Mesenchymal stem cell (in vitro differentiated cells and primary cell): ENCODE data around the gene RSRC2.
A peak's percentile ranks its signal among the peaks of the same experiment; 100 is the strongest.

Experiments
- DNase-seq: peaks from one replicate; pipeline ENCODE4 v3.0.0-alpha.2; 2013
- H2AFZ ChIP-seq: one replicate; pipeline ENCODE4 v1.6.1; 2013; ENCODE audit warnings: low read depth, mild to moderate bottlenecking, control low read depth, inconsistent platforms, low read length, moderate library complexity
- H2AK5ac ChIP-seq: 2 replicates; pipeline ENCODE4 v1.6.1; 2013; ENCODE audit warnings: low read length, moderate library complexity, mild to moderate bottlenecking, inconsistent platforms; ENCODE audit not compliant: severe bottlenecking
- H2BK120ac ChIP-seq: one replicate; pipeline ENCODE4 v1.6.1; 2013; ENCODE audit warnings: low read depth, mild to moderate bottlenecking, inconsistent platforms, low read length, moderate library complexity
- H2BK12ac ChIP-seq, 2 experiments: one replicate each; pipeline ENCODE4 v1.6.1; 2013; ENCODE audit warnings: inconsistent platforms in 2 of 2, low read length in 2 of 2, mild to moderate bottlenecking in 2 of 2, moderate library complexity in 2 of 2, control low read depth in 1 of 2
- H2BK15ac ChIP-seq: one replicate; pipeline ENCODE4 v1.6.1; 2013; ENCODE audit warnings: mild to moderate bottlenecking, low read depth, inconsistent platforms; ENCODE audit not compliant: poor library complexity, severe bottlenecking
- H2BK5ac ChIP-seq: 2 replicates; pipeline ENCODE4 v1.6.1; 2013; ENCODE audit warnings: low read depth, mild to moderate bottlenecking, low read length, control low read depth, inconsistent platforms; ENCODE audit not compliant: poor library complexity, severe bottlenecking
- H3K14ac ChIP-seq, 2 experiments: one replicate each; pipeline ENCODE4 v1.6.1; 2013; ENCODE audit warnings: inconsistent platforms in 2 of 2, low read length in 2 of 2, control low read depth in 1 of 2, mild to moderate bottlenecking in 1 of 2, moderate library complexity in 1 of 2
- H3K18ac ChIP-seq, 2 experiments: one replicate each; pipeline ENCODE4 v1.6.1; 2013; ENCODE audit warnings: inconsistent platforms in 2 of 2, low read length in 2 of 2, control low read depth in 1 of 2, low read depth in 1 of 2, mild to moderate bottlenecking in 1 of 2
- H3K23ac ChIP-seq, 2 experiments: one replicate each; pipeline ENCODE4 v1.6.1; 2013; ENCODE audit warnings: inconsistent platforms in 2 of 2, low read length in 2 of 2, mild to moderate bottlenecking in 2 of 2, moderate library complexity in 2 of 2, control low read depth in 1 of 2
- H3K27ac ChIP-seq: 2 replicates; pipeline ENCODE4 v1.5.1; 2013; ENCODE audit warnings: mild to moderate bottlenecking, moderate library complexity, low read length, control low read depth, inconsistent platforms; ENCODE audit not compliant: poor library complexity, severe bottlenecking
- H3K27me3 ChIP-seq, 2 experiments: 2 replicates each; pipeline versions ENCODE4 v1.6.1 to v1.7.0; 2013; ENCODE audit warnings: low read length in 2 of 2, mild to moderate bottlenecking in 2 of 2, moderate library complexity in 2 of 2, control low read depth in 1 of 2, inconsistent platforms in 1 of 2; ENCODE audit not compliant: control insufficient read depth in 1 of 2, insufficient read depth in 1 of 2
- H3K36me3 ChIP-seq, 2 experiments: 2 replicates each; pipeline versions ENCODE4 v1.6.1 to v1.7.0; 2013; ENCODE audit warnings: low read length in 2 of 2, control low read depth in 1 of 2, inconsistent platforms in 1 of 2, low read depth in 1 of 2, mild to moderate bottlenecking in 1 of 2; ENCODE audit not compliant: insufficient read depth in 2 of 2, control insufficient read depth in 1 of 2
- H3K4ac ChIP-seq, 2 experiments: one replicate each; pipeline ENCODE4 v1.6.1; 2013; ENCODE audit warnings: inconsistent platforms in 2 of 2, low read length in 2 of 2, mild to moderate bottlenecking in 2 of 2, moderate library complexity in 2 of 2, control low read depth in 1 of 2, low read depth in 1 of 2
- H3K4me1 ChIP-seq: 2 replicates; pipeline ENCODE4 v1.6.1; 2013; ENCODE audit warnings: low read depth, low read length, control low read depth; ENCODE audit not compliant: control insufficient read depth, insufficient read depth
- H3K4me2 ChIP-seq: 2 replicates; pipeline ENCODE4 v1.6.1; 2013; ENCODE audit warnings: low read length, mild to moderate bottlenecking, inconsistent platforms; ENCODE audit not compliant: poor library complexity, severe bottlenecking
- H3K4me3 ChIP-seq, 2 experiments: 2 replicates each; pipeline versions ENCODE4 v1.5.1 to v1.7.0; 2013; ENCODE audit warnings: low read length in 2 of 2, mild to moderate bottlenecking in 2 of 2, control low read depth in 1 of 2, low read depth in 1 of 2; ENCODE audit not compliant: insufficient read depth in 1 of 2
- H3K79me1 ChIP-seq: replicated peaks from 2 replicates; pipeline ENCODE4 v1.6.1; 2013; ENCODE audit warnings: mild to moderate bottlenecking, control low read depth, low read length, inconsistent platforms; ENCODE audit not compliant: poor library complexity, severe bottlenecking
- H3K9ac ChIP-seq: 2 replicates; pipeline ENCODE4 v1.7.0; 2013; ENCODE audit warnings: mild to moderate bottlenecking, low read length, moderate library complexity
- H3K9me3 ChIP-seq: 2 replicates; pipeline ENCODE4 v1.7.0; 2013; ENCODE audit warnings: mild to moderate bottlenecking, low read length; ENCODE audit not compliant: control insufficient read depth
- H4K8ac ChIP-seq: one replicate; pipeline ENCODE4 v1.6.1; 2013; ENCODE audit warnings: inconsistent platforms, mild to moderate bottlenecking, low read length, moderate library complexity
- H4K91ac ChIP-seq: one replicate; pipeline ENCODE4 v1.6.1; 2013; ENCODE audit warnings: mild to moderate bottlenecking, low read length, inconsistent platforms
- WGBS: methylation state at CpG from one replicate; pipeline ENCODE4 v1.1.7; 2013; ENCODE audit warnings: mixed read lengths; 5-methylcytosine and 5-hydroxymethylcytosine counted together

RSRC2 gene

DNA sequence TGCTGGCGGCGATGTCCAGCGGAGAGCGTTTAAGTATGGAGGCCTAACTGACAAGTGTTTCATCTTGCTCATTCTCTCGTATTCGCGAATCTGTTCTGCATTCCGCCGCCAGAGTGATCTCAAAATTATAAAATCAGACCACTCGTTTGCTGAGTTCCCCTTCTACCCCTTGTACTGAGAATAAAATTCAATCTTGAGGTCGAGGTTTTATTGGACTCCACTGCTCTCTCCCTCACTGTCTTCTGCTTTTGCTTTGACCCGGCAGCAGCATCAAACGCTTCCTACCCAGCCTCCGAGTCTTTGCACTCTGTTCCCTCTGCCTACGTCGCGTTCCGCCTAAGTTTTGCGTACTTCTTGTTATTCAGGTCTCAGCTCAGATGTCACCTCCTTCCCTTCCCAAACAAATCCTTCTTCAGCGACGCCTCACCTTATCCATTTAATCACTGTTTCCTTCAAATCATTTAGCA lies 775 bp upstream of the RSRC2 start:
- Histone ChIP-seq H2BK120ac (no peak overlapping the region), H3K4me2 (peak overlapping the region; percentile 97), H2BK5ac (no peak overlapping the region), H3K4ac (peak overlapping the region in 1 of 2 experiments; percentile 68), H4K91ac (no peak overlapping the region), H2BK12ac (no peak overlapping the region), H3K79me1 (peaks cover 6% of the 10 kb centered on the region), H3K36me3 (peaks cover 3 to 29% of the 10 kb centered on the region in 2 experiments), H2AK5ac (no peak overlapping the region), H3K4me3 (peak overlapping the region; percentile 78 to 95), H3K4me1 (peaks cover 3% of the 10 kb centered on the region), H2AFZ (peak overlapping the region; percentile 89), H3K18ac (peak overlapping the region in 1 of 2 experiments; percentile 85), H2BK15ac (no peak overlapping the region), H4K8ac (no peak overlapping the region), H3K14ac (peak overlapping the region in 1 of 2 experiments; percentile 27), H3K27me3 (no peaks in the 10 kb centered on the region), H3K23ac (peak overlapping the region in 1 of 2 experiments; percentile 48), H3K9me3 (no peaks in the 10 kb centered on the region), H3K9ac (peak overlapping the region; percentile 100), H3K27ac (peak overlapping the region; percentile 49)
- DNase-seq, result no peak
- under 1% methylated on average over 19 of the region's 21 CpGs for WGBS

DNA sequence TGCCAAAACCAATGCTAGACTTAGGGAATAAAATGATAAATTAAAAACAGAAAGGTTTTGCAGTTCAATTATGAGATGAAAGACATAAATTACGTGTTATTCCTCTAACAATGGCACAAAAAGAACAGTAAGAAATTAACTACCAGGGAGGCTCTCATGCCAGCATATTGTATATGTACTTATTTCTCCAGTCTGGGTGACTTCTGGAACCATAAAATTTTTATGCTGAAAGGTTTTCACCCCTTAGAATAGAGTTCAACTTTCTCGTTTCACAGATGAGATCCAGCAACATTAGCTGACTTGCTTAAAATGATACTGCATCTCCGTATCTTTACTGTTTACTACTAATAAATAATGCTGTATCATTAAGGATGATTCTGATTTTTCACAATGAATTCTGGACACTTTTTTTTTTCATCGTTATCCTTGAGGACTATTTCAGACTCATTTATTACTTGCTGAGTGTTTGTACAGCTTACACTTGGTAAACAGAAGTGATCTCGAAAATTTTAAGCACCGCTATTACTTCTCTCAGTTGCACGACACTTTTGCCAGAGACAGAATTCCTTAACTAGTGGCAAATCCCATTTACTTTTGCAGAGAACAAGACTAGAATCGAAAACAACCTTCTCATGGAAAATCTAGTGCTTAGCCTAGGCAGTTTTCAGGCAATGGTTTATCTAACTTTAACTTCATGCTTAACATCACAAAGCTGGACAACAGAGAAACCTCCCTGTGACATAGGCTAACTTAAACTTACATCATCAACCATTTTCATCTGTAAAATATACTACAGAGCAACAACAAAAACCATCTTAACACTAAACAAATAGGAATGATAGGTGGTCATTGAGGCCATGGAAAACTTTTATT lies 2.7 kb downstream of the RSRC2 start:
- Histone ChIP-seq H3K36me3 (peaks cover 7 to 53% of the 10 kb centered on the region in 2 experiments), H2AK5ac (no peak overlapping the region), H3K27ac (no peak overlapping the region), H3K4me2 (peak overlapping the region; percentile 50), H4K91ac (no peak overlapping the region), H3K79me1 (peaks cover 4% of the 10 kb centered on the region), H3K4me1 (peaks cover 6% of the 10 kb centered on the region), H3K4ac (no peak overlapping the region), H2AFZ (no peak overlapping the region), H3K9ac (peak overlapping the region; percentile 100), H2BK5ac (no peak overlapping the region), H3K27me3 (no peaks in the 10 kb centered on the region), H2BK15ac (no peak overlapping the region), H3K4me3 (peak overlapping the region in 1 of 2 experiments; percentile 95), H2BK12ac (no peak overlapping the region), H4K8ac (no peak overlapping the region), H3K9me3 (no peaks in the 10 kb centered on the region), H3K23ac (no peak overlapping the region), H2BK120ac (no peak overlapping the region), H3K18ac (no peak overlapping the region), H3K14ac (no peak overlapping the region)
- peak; percentile 24 for DNase-seq
- WGBS, result 51% methylated on average over 5 of the region's 8 CpGs

DNA sequence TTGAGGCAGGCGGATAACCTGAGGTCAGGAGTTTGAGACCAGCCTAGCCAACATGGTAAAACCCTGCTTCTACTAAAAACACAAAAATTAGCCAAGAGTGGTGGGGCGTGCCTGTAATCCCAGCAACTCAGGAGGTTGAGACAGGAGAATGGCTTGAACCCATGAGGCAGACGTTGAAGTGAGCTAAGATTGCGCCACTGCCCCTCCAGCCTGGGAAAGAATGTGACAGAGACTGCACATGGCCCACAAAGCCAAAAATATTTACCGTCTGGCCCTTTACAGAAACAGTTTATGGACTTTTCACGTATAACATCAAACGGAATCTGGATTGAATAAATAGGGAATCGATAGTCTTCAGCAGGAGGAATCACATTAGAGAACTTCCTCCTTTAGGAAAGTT lies 3.5 kb downstream of the RSRC2 start:
- no peak overlapping the region for H2BK120ac ChIP-seq

GRCh38 chr12:122520676-122521075 lies 6.1 kb downstream of the RSRC2 start:
- Histone ChIP-seq H3K14ac (no peak overlapping the region), H3K18ac (no peak overlapping the region), H2BK12ac (no peak overlapping the region), H3K36me3 (peaks cover 17 to 87% of the 10 kb centered on the region in 2 experiments), H4K91ac (no peak overlapping the region), H2BK15ac (no peak overlapping the region), H2AK5ac (no peak overlapping the region), H3K9me3 (no peaks in the 10 kb centered on the region), H2BK5ac (no peak overlapping the region), H3K23ac (no peak overlapping the region), H3K4me1 (peaks cover 6% of the 10 kb centered on the region), H3K9ac (no peak overlapping the region), H3K4ac (no peak overlapping the region), H3K27ac (peak overlapping the region; percentile 17), H2AFZ (no peak overlapping the region), H3K27me3 (no peaks in the 10 kb centered on the region), H3K4me2 (no peak overlapping the region), H3K4me3 (no peak overlapping the region), H3K79me1 (peaks cover 3% of the 10 kb centered on the region), H4K8ac (no peak overlapping the region), H2BK120ac (no peak overlapping the region)
- WGBS, result 94% methylated on average over 4 of the region's 4 CpGs
- DNase-seq, result no peak

More for the DNA sequence above, 3.5 kb downstream of the RSRC2 start:
- Histone ChIP-seq H3K9ac (peak overlapping the region; percentile 100), H3K79me1 (peaks cover 5% of the 10 kb centered on the region), H2AFZ (no peak overlapping the region), H3K9me3 (no peaks in the 10 kb centered on the region), H3K14ac (no peak overlapping the region), H3K27ac (no peak overlapping the region), H3K4me2 (peak overlapping the region; percentile 49), H3K23ac (no peak overlapping the region), H4K8ac (no peak overlapping the region), H2BK12ac (no peak overlapping the region), H2BK5ac (no peak overlapping the region), H3K27me3 (no peaks in the 10 kb centered on the region), H4K91ac (no peak overlapping the region), H3K4ac (no peak overlapping the region), H3K4me1 (peaks cover 6% of the 10 kb centered on the region), H3K4me3 (peak overlapping the region in 1 of 2 experiments; percentile 95), H2AK5ac (no peak overlapping the region), H3K36me3 (peaks cover 7 to 61% of the 10 kb centered on the region in 2 experiments), H3K18ac (no peak overlapping the region), H2BK15ac (no peak overlapping the region)
- DNase-seq, result peak; percentile 80
- 62% methylated on average over 4 of the region's 8 CpGs for WGBS
